ENCODE data around the gene MEST. TPM values are rescaled to one million over a fixed set of nuclear protein-coding genes. Genes with fewer than 3 reads are reported as not detected.

MEST gene
- total RNA-seq, 1 experiment from 2014 or later = 112 TPM

GRCh38 chr7:130481898-130482297, 10.0 kb upstream of the MEST start:
- WGBS (ENCODE audit: extremely low coverage, insufficient read length, low lambda C conversion rate) = no CpG with 5 or more reads among the region's 1 CpG
- no peak overlapping the region for H4K5ac ChIP-seq (ENCODE audit: insufficient read length, low read depth, low read length)
- H2AK5ac ChIP-seq (ENCODE audit: insufficient read length, low read length) = no peak overlapping the region
- H3K4me2 ChIP-seq (ENCODE audit: insufficient read depth, insufficient read length, low read length) = no peak overlapping the region
- H3K23ac ChIP-seq (ENCODE audit: insufficient read length, low read depth, low read length) = no peak overlapping the region
- H2BK5ac ChIP-seq (ENCODE audit: insufficient read length, low read length) = no peak overlapping the region
- H3K14ac ChIP-seq (ENCODE audit: insufficient read depth, low read length) = no peak overlapping the region
- TF ChIP-seq CTCF (conservative IDR thresholded peaks at IDR 0.05) = no peak
- H4K20me1 ChIP-seq (ENCODE audit: control insufficient read depth, insufficient read depth, insufficient read length) = no peaks in the 10 kb centered on the region
- H2BK20ac ChIP-seq (ENCODE audit: low read depth, low read length, poor library complexity, severe bottlenecking) = no peak overlapping the region
- no peak overlapping the region for H2BK15ac ChIP-seq (ENCODE audit: low read depth, low read length)
- no peak overlapping the region for H3K9ac ChIP-seq (ENCODE audit: extremely low read depth, insufficient read length, low read length)
- no peak overlapping the region for H3K27ac ChIP-seq (ENCODE audit: insufficient read length, low read depth, low read length)
- H3K27me3 ChIP-seq (ENCODE audit: insufficient read depth, low read length) = no peaks in the 10 kb centered on the region
- Mint-ChIP-seq H3K27ac (no peak overlapping the region), H3K36me3 (ENCODE audit: insufficient read depth in 1 of 3, low read depth in 3 of 3) (peaks cover 0 to 7% (median 2%) of the 10 kb centered on the region in 3 experiments; a peak in 3 of 7 replicates), H3K4me3 (no peak overlapping the region), H3K27me3 (ENCODE audit: low read depth) (peaks cover 28% of the 10 kb centered on the region), H3K9me3 (peaks cover 2 to 5% of the 10 kb centered on the region in 2 experiments; a peak in 3 of 5 replicates), H3K4me1 (peaks cover 4 to 10% of the 10 kb centered on the region in 2 experiments)
- H3K79me2 ChIP-seq (ENCODE audit: insufficient read depth, low read length) = no peaks in the 10 kb centered on the region
- no peak overlapping the region for H3T11ph ChIP-seq (ENCODE audit: low read length)
- H3K56ac ChIP-seq (ENCODE audit: insufficient read length, low read depth, low read length) = no peak overlapping the region
- H2BK12ac ChIP-seq (ENCODE audit: insufficient read length, low read depth, low read length) = no peak overlapping the region
- H4K8ac ChIP-seq (replicated peaks; ENCODE audit: insufficient read length, low read depth, low read length) = no peak overlapping the region
- no peaks in the 10 kb centered on the region for H3K4me1 ChIP-seq (ENCODE audit: insufficient read depth, low read length)
- H3K9me3 ChIP-seq (ENCODE audit: control insufficient read depth, low read depth, low read length) = no peaks in the 10 kb centered on the region
- H3K23me2 ChIP-seq (ENCODE audit: insufficient read length, low read depth, low read length, poor library complexity, severe bottlenecking) = peaks cover 7% of the 10 kb centered on the region
- H2AFZ ChIP-seq (ENCODE audit: low read length) = no peak overlapping the region
- H3K79me1 ChIP-seq (ENCODE audit: insufficient read depth, low read depth, low read length, poor library complexity, severe bottlenecking) = no peaks in the 10 kb centered on the region
- H3K4ac ChIP-seq (ENCODE audit: low read depth, low read length) = no peak overlapping the region
- DNase-seq = no peak
- H3K18ac ChIP-seq (ENCODE audit: insufficient read length, low read depth, low read length) = no peak overlapping the region
- H4K91ac ChIP-seq (ENCODE audit: insufficient read length, low read depth, low read length) = no peak overlapping the region
- no peak overlapping the region for H2BK120ac ChIP-seq (ENCODE audit: low read depth, low read length, poor library complexity, severe bottlenecking)
